Measurements from ENCODE around the gene ADAD2. TPM values are rescaled to one million over a fixed set of nuclear protein-coding genes. Genes with fewer than 3 reads are reported as not detected.

ADAD2 gene
- total RNA-seq: not detected in 2 replicates

GRCh38 chr16:84190731-84191388 lies at the start of gene ADAD2:
ADAD2 (plus strand) TSS chr16:84191157; CDS start chr16:84191231, 74 bp downstream.

GRCh38 chr16:84144859-84145639 lies 45.9 kb upstream of the ADAD2 start, which contains the start of the genes DNAAF1 and HSDL1:
DNAAF1 (plus strand) TSS chr16:84145308; CDS start chr16:84145441, 133 bp downstream.
HSDL1 (minus strand) TSS chr16:84145177; CDS start chr16:84131321, 13,856 bp downstream.

GRCh38 chr16:84186685-84187437 lies 4.1 kb upstream of the ADAD2 start, which contains the start of gene TAF1C:
TAF1C (minus strand) TSS chr16:84187057; CDS start chr16:84184988, 2,069 bp downstream.

DNA sequence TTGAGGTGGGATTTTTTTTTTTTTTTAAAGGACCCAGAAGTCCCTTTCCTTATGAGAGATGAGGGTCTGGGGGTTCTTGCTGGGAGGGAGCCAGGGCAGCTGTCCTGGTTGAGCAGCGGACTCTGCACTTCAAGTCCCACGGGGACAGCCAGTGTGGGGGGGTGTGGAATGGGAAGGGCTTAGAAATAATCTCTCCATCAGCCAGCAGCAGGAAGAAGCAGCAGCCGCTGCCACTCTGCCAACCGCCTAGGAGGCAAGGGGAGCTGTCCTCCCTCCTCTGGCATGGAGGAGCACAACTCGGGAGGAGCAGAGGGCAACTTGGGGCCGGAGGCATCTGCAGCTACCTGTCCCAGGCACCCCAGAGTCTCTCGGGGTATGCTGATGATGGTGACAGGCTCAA lies 49.0 kb downstream of the ADAD2 start, which contains the start of gene KCNG4:
TSS of gene KCNG4 (minus strand) at position 104 of the 400 bp plus-strand sequence. CDS start 2,527 bp downstream, outside the sequence.

Other genes starting within 250 kb of the ADAD2 start
- gene OSGIN1, start 237.9 kb upstream of the ADAD2 start, total RNA-seq: 1.7 and 1.9 TPM in 2 replicates
- gene NECAB2, start 222.9 kb upstream of the ADAD2 start, total RNA-seq: not detected in 2 replicates
- gene SLC38A8, start 148.4 kb upstream of the ADAD2 start, total RNA-seq: not detected in 2 replicates
- gene MBTPS1, start 74.2 kb upstream of the ADAD2 start, total RNA-seq: 58.6 and 63.3 TPM in 2 replicates
- 25.1 and 28.6 TPM in 2 replicates for gene HSDL1, start 46.0 kb upstream of the ADAD2 start, total RNA-seq
- not detected in 2 replicates for gene DNAAF1, start 45.8 kb upstream of the ADAD2 start, total RNA-seq
- gene TAF1C, start 4.1 kb upstream of the ADAD2 start, total RNA-seq: 5.3 and 11.5 TPM in 2 replicates
- gene KCNG4, start 48.9 kb downstream of the ADAD2 start, total RNA-seq: not detected in 2 replicates
- not detected in 2 replicates for gene WFDC1, start 103.7 kb downstream of the ADAD2 start, total RNA-seq
- gene ATP2C2, start 177.4 kb downstream of the ADAD2 start, total RNA-seq: 14.2 and 17.5 TPM in 2 replicates

All from tracheal epithelial cell (primary cell).